HCT116 (cell line): ENCODE data around the gene MAP4. TPM values are rescaled to one million over a fixed set of nuclear protein-coding genes. Genes with fewer than 3 reads are reported as not detected.

Source experiments
- ATAC-seq: fragments of 200-7000 bp; cut with Tn5 transposase; 2 replicates; pipeline ENCODE4 v1.9.1; 2020; ENCODE audit warnings: mild to moderate bottlenecking, moderate library complexity
- BruUV-seq: library from RNA; stranded (reverse); fragments of 400-500 nt; replicated peaks from 2 replicates; lab custom pipeline; 2021; lab: Mats Ljungman, UMichigan
- CTCF ChIA-PET: fragments of 300-600 bp; sonication (Branson Sonifier 250); formaldehyde crosslinking; loops from one replicate; lab custom pipeline; 2021; ENCODE audit warnings: antibody characterized with exemption; lab: Charles Lee
- POLR2A ChIA-PET: fragments of 300-600, 350-600 bp; sonication (Branson Sonifier 250); formaldehyde crosslinking; loops from one replicate; lab custom pipeline; 2021; ENCODE audit warnings: antibody characterized with exemption; lab: Charles Lee
- RAD21 ChIA-PET, 2 experiments: fragments of 300-600 bp; sonication (Branson Sonifier 250); formaldehyde crosslinking; loops; one replicate each; lab custom pipeline; 2023; ENCODE audit warnings: low total read pairs in 2 of 2; ENCODE audit not compliant: uncharacterized antibody in 2 of 2, unreplicated experiment in 2 of 2, low non-redundant PET in 1 of 2; lab: Charles Lee
- DNase-seq: peaks from one replicate; pipeline ENCODE4 v3.0.0-alpha.2; 2010; ENCODE audit warnings: low read depth, low spot score
- H2AFZ ChIP-seq: fragments of 200-600 bp; shearing (Covaris generic), sonication (generic); 2 replicates; pipeline ENCODE4 v1.6.1; 2017; ENCODE audit warnings: low read depth, mixed run types, mixed read lengths, antibody characterized with exemption, low read length; ENCODE audit not compliant: poor library complexity, severe bottlenecking
- H3K27ac ChIP-seq: 2 replicates; pipeline ENCODE4 v1.5.1; 2012; ENCODE audit warnings: low read depth, low read length
- H3K27me3 ChIP-seq: fragments of 200-600 bp; sonication (generic); 2 replicates; pipeline ENCODE4 v1.6.1; 2016; ENCODE audit warnings: mixed run types, low read length, mixed read lengths; ENCODE audit not compliant: insufficient read depth
- H3K36me3 ChIP-seq, 2 experiments: fragments of 200-500 bp in 1 of 2; fragments of 200-600 bp in 1 of 2; sonication (Bioruptor generic) in 1 of 2; sonication (generic) in 1 of 2; 2 replicates each; pipeline versions ENCODE4 v1.5.1 to v1.6.1; 2014 to 2016; ENCODE audit warnings: low read length in 2 of 2, inconsistent platforms in 1 of 2, mixed read lengths in 1 of 2, mixed run types in 1 of 2; ENCODE audit not compliant: insufficient read depth in 2 of 2, control insufficient read depth in 1 of 2
- H3K4me1 ChIP-seq, 2 experiments: fragments of 200-600 bp in 1 of 2; sonication (generic) in 1 of 2; 2 replicates each; pipeline versions ENCODE4 v1.5.1 to v1.6.1; 2012 to 2017; ENCODE audit warnings: low read length in 2 of 2, inconsistent platforms in 1 of 2, mild to moderate bottlenecking in 1 of 2, mixed read lengths in 1 of 2, mixed run types in 1 of 2, moderate library complexity in 1 of 2; ENCODE audit not compliant: insufficient read depth in 2 of 2, control insufficient read depth in 1 of 2
- H3K4me2 ChIP-seq: fragments of 200-600 bp; sonication (generic); 2 replicates; pipeline ENCODE4 v1.6.1; 2017; ENCODE audit warnings: mixed run types, low read length, mixed read lengths
- H3K4me3 ChIP-seq, 2 experiments: fragments of 200-600 bp in 1 of 2; sonication (generic) in 1 of 2; replicated peaks in 1 of 2; 2 replicates each; pipeline ENCODE4 v1.5.1; 2011 to 2016; ENCODE audit warnings: low read length in 2 of 2, control low read depth in 1 of 2, low read depth in 1 of 2, mild to moderate bottlenecking in 1 of 2, mixed read lengths in 1 of 2, mixed run types in 1 of 2
- H3K79me2 ChIP-seq: fragments of 200-600 bp; sonication (generic); 2 replicates; pipeline ENCODE4 v1.6.1; 2017; ENCODE audit warnings: mild to moderate bottlenecking, mixed run types, low read length, moderate library complexity, mixed read lengths; ENCODE audit not compliant: insufficient read depth
- H3K9ac ChIP-seq: fragments of 200-600 bp; sonication (generic); 2 replicates; pipeline ENCODE4 v1.6.1; 2016; ENCODE audit warnings: low read length, mixed read lengths
- H3K9me2 ChIP-seq: fragments of 200-600 bp; sonication (generic), shearing (Covaris generic); 2 replicates; pipeline ENCODE4 v1.6.1; 2017; ENCODE audit warnings: mixed run types, mild to moderate bottlenecking, moderate library complexity; ENCODE audit not compliant: insufficient read depth
- H3K9me3 ChIP-seq, 2 experiments: fragments of 200-500 bp in 1 of 2; fragments of 200-600 bp in 1 of 2; sonication (Bioruptor generic) in 1 of 2; sonication (generic) in 1 of 2; 2 replicates each; pipeline ENCODE4 v1.6.1; 2014 to 2017; ENCODE audit warnings: low read length in 2 of 2, mixed read lengths in 2 of 2, inconsistent platforms in 1 of 2, low read depth in 1 of 2, mild to moderate bottlenecking in 1 of 2, mixed run types in 1 of 2, moderate library complexity in 1 of 2; ENCODE audit not compliant: control insufficient read depth in 1 of 2, insufficient read depth in 1 of 2
- H4K20me1 ChIP-seq: fragments of 200-600 bp; sonication (generic), shearing (Covaris generic); 2 replicates; pipeline ENCODE4 v1.6.1; 2017; ENCODE audit warnings: mixed run types, mild to moderate bottlenecking, moderate library complexity; ENCODE audit not compliant: insufficient read depth
- CTCF ChIP-seq, 3 experiments: fragments of 200-600 bp in 1 of 3; sonication (generic) in 1 of 3; IDR thresholded peaks in 2 of 3; conservative IDR thresholded peaks in 1 of 3; 2 replicates each; pipeline ENCODE4 v1.5.1; 2012 to 2017; ENCODE audit warnings: low read depth in 2 of 3, low read length in 2 of 3, antibody characterized with exemption in 1 of 3, borderline replicate concordance in 1 of 3, control low read depth in 1 of 3, mild to moderate bottlenecking in 1 of 3, mixed read lengths in 1 of 3, mixed run types in 1 of 3, moderate library complexity in 1 of 3; ENCODE audit not compliant: insufficient read depth in 1 of 3
- EZH2phosphoT487 ChIP-seq: fragments of 200-600 bp; IDR thresholded peaks from 2 replicates; pipeline ENCODE4 v1.6.1; 2018; ENCODE audit warnings: antibody characterized with exemption, borderline replicate concordance
- MAX ChIP-seq: IDR thresholded peaks from 2 replicates; pipeline ENCODE4 v1.6.1; 2012
- POLR2A ChIP-seq: IDR thresholded peaks from 2 replicates; pipeline ENCODE4 v1.7.0; 2011; ENCODE audit warnings: borderline replicate concordance; ENCODE audit not compliant: insufficient read depth, insufficient read length; ENCODE audit errors: extremely low read depth
- POLR2AphosphoS5 ChIP-seq: IDR thresholded peaks from 2 replicates; pipeline ENCODE4 v1.6.1; 2011; ENCODE audit warnings: mild to moderate bottlenecking, low read depth, low read length, moderate library complexity
- REST ChIP-seq: IDR thresholded peaks from 2 replicates; pipeline ENCODE4 v1.6.1; 2012; ENCODE audit warnings: low read depth
- ZNF274 ChIP-seq: fragments of 200-500 bp; sonication (Bioruptor generic); IDR thresholded peaks from 2 replicates; pipeline ENCODE4 v1.6.1; 2014; ENCODE audit warnings: mild to moderate bottlenecking, low read depth, low read length, inconsistent platforms
- intact Hi-C: fragments of 100-400 bp; cut with micrococcal nuclease; formaldehyde crosslinking; loops from 2 replicates; pipeline ENCODE4 v1.10.0; 2022
- total RNA-seq: library from RNA; stranded (reverse); gene quantifications from one replicate; pipeline ENCODE4 v1.2.1, GENCODE V29; 2021; ENCODE audit not compliant: unreplicated experiment

Gene MAP4
- total RNA-seq, 1 experiment from 2014 or later = 200 TPM

GRCh38 chr3:47994180-47994579 lies 22.0 kb downstream of the MAP4 start:
- TF ChIP-seq EZH2phosphoT487 (no peak), POLR2A (no peak), MAX (no peak), POLR2AphosphoS5 (no peak), REST (no peak), ZNF274 (no peak), CTCF (IDR thresholded peaks at IDR 0.05 in 2 of 3, conservative IDR thresholded peaks at IDR 0.05 in 1 of 3; ENCODE audit: borderline replicate concordance in 1 of 3, insufficient read depth in 1 of 3, low read depth in 2 of 3, low read length in 2 of 3) (no peak)
- ChIA-PET CTCF (no interaction called here), POLR2A (no interaction called here), RAD21 (no interaction called here)
- Histone ChIP-seq H3K27me3 (no peaks in the 10 kb centered on the region), H3K4me3 (no peak overlapping the region), H3K36me3 (no peaks in the 10 kb centered on the region; a peak in 1 of 4 replicates), H3K9ac (no peak overlapping the region), H3K9me2 (no peaks in the 10 kb centered on the region), H3K27ac (no peak overlapping the region), H4K20me1 (peaks cover 3% of the 10 kb centered on the region; the same call in 1 of the 2 replicates), H3K79me2 (peaks cover 65% of the 10 kb centered on the region), H3K4me1 (peaks cover 4 to 8% of the 10 kb centered on the region in 2 experiments; a peak in 1 of 4 replicates), H3K9me3 (no peaks in the 10 kb centered on the region), H3K4me2 (no peak overlapping the region), H2AFZ (no peak overlapping the region)
- intact Hi-C loops = loop anchor here (5.0 kb wide), 2 partner anchors 142 to 472 kb away; no protein-coding TSS in a partner anchor
- DNase-seq = no peak
- ATAC-seq = no peak
- no TSS peak for BruUV-seq
